Loucy (cell line): Measurements from ENCODE around the gene IKBKG.

Source experiments
- H2AFZ ChIP-seq: fragments of 200-600 bp; sonication (generic); 2 replicates; pipeline ENCODE4 v1.6.0; 2016; ENCODE audit warnings: antibody characterized with exemption, mild to moderate bottlenecking, low read length, moderate library complexity
- H3F3A ChIP-seq: fragments of 200-600 bp; 2 replicates; pipeline ENCODE4 v1.6.0; 2016; ENCODE audit warnings: antibody characterized with exemption, low read depth, mild to moderate bottlenecking
- H3K27me3 ChIP-seq: fragments of 200-600 bp; sonication (generic); 2 replicates; pipeline ENCODE4 v1.6.1; 2014; ENCODE audit warnings: low read length, mild to moderate bottlenecking; ENCODE audit not compliant: insufficient read depth, poor library complexity, severe bottlenecking
- H3K36me3 ChIP-seq: fragments of 200-600 bp; sonication (generic); 2 replicates; pipeline ENCODE4 v1.6.1; 2016; ENCODE audit warnings: low read length; ENCODE audit not compliant: insufficient read depth
- H3K4me1 ChIP-seq: fragments of 200-600 bp; sonication (generic); 2 replicates; pipeline ENCODE4 v1.5.1; 2014; ENCODE audit warnings: low read length, mild to moderate bottlenecking; ENCODE audit not compliant: insufficient read depth, poor library complexity, severe bottlenecking
- H3K4me2 ChIP-seq: fragments of 200-600 bp; sonication (generic); 2 replicates; pipeline ENCODE4 v1.6.0; 2014; ENCODE audit warnings: antibody characterized with exemption, low read length, low read depth, mild to moderate bottlenecking; ENCODE audit not compliant: poor library complexity, severe bottlenecking
- H3K4me3 ChIP-seq: fragments of 200-600 bp; sonication (generic); 2 replicates; pipeline ENCODE4 v1.5.1; 2014; ENCODE audit warnings: low read length, mild to moderate bottlenecking, mixed read lengths; ENCODE audit not compliant: poor library complexity, severe bottlenecking
- H3K79me2 ChIP-seq: fragments of 200-600 bp; sonication (generic); 2 replicates; pipeline ENCODE4 v1.6.1; 2014; ENCODE audit warnings: low read length; ENCODE audit not compliant: insufficient read depth
- H3K9ac ChIP-seq: fragments of 200-600 bp; sonication (generic); 2 replicates; pipeline ENCODE4 v1.6.0; 2014; ENCODE audit warnings: mild to moderate bottlenecking, low read depth, low read length, moderate library complexity; ENCODE audit not compliant: poor library complexity, severe bottlenecking
- H3K9me2 ChIP-seq: fragments of 200-600 bp; sonication (generic); replicated peaks from 2 replicates; pipeline ENCODE4 v1.6.1; 2016; ENCODE audit warnings: low read depth, low read length, mixed read lengths
- H3K9me3 ChIP-seq: fragments of 200-600 bp; sonication (generic); 2 replicates; pipeline ENCODE4 v1.6.1; 2014; ENCODE audit warnings: mild to moderate bottlenecking, antibody characterized with exemption, low read length, low read depth; ENCODE audit not compliant: insufficient read depth
- H4K20me1 ChIP-seq: fragments of 200-600 bp; sonication (generic); 2 replicates; pipeline ENCODE4 v1.6.0; 2014; ENCODE audit warnings: antibody characterized with exemption, low read length, mild to moderate bottlenecking; ENCODE audit not compliant: insufficient read depth, poor library complexity, severe bottlenecking
- EZH2phosphoT487 ChIP-seq: fragments of 200-600 bp; IDR thresholded peaks from 2 replicates; pipeline ENCODE4 v1.6.1; 2018; ENCODE audit warnings: antibody characterized with exemption, mild to moderate bottlenecking, moderate library complexity, borderline replicate concordance
- TF ChIP-seq, protein P1 (sequence below): fragments of 200-600 bp; sonication (generic); conservative IDR thresholded peaks from 2 replicates; pipeline ENCODE4 v1.5.1; 2014; ENCODE audit warnings: mild to moderate bottlenecking, antibody characterized with exemption, low read length

Gene IKBKG

GRCh38 chrX:154595559-154596249 lies 48.3 kb downstream of the IKBKG start:
- H2AFZ ChIP-seq: no peak overlapping the region
- no peak overlapping the region for H3K4me2 ChIP-seq
- H3K9ac ChIP-seq: no peak overlapping the region
- H4K20me1 ChIP-seq: no peaks in the 10 kb centered on the region
- TF ChIP-seq, protein P1, sequence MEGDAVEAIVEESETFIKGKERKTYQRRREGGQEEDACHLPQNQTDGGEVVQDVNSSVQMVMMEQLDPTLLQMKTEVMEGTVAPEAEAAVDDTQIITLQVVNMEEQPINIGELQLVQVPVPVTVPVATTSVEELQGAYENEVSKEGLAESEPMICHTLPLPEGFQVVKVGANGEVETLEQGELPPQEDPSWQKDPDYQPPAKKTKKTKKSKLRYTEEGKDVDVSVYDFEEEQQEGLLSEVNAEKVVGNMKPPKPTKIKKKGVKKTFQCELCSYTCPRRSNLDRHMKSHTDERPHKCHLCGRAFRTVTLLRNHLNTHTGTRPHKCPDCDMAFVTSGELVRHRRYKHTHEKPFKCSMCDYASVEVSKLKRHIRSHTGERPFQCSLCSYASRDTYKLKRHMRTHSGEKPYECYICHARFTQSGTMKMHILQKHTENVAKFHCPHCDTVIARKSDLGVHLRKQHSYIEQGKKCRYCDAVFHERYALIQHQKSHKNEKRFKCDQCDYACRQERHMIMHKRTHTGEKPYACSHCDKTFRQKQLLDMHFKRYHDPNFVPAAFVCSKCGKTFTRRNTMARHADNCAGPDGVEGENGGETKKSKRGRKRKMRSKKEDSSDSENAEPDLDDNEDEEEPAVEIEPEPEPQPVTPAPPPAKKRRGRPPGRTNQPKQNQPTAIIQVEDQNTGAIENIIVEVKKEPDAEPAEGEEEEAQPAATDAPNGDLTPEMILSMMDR: no peak
- TF ChIP-seq EZH2phosphoT487: no peak
- no peaks in the 10 kb centered on the region for H3K9me2 ChIP-seq
- H3K4me1 ChIP-seq: no peaks in the 10 kb centered on the region
- no peaks in the 10 kb centered on the region for H3K9me3 ChIP-seq
- H3F3A ChIP-seq: no peaks in the 10 kb centered on the region
- no peak overlapping the region for H3K4me3 ChIP-seq
- H3K36me3 ChIP-seq: no peaks in the 10 kb centered on the region
- no peaks in the 10 kb centered on the region for H3K79me2 ChIP-seq
- H3K27me3 ChIP-seq: no peaks in the 10 kb centered on the region

- Histone ChIP-seq H3K4me2 (no peak overlapping the region), H3F3A (no peaks in the 10 kb centered on the region), H3K9me2 (no peaks in the 10 kb centered on the region), H3K36me3 (no peaks in the 10 kb centered on the region), H3K9ac (no peak overlapping the region), H3K4me3 (no peak overlapping the region), H2AFZ (no peak overlapping the region), H3K79me2 (no peaks in the 10 kb centered on the region), H3K27me3 (no peaks in the 10 kb centered on the region), H3K9me3 (no peaks in the 10 kb centered on the region), H4K20me1 (no peaks in the 10 kb centered on the region), H3K4me1 (no peaks in the 10 kb centered on the region)
- no peak for TF ChIP-seq EZH2phosphoT487
- TF ChIP-seq, protein P1: no peak
Observed at GRCh38 chrX:154596290-154596929, 49.0 kb downstream of the IKBKG start.

GRCh38 chrX:154597221-154597620 lies 49.8 kb downstream of the IKBKG start:
- Histone ChIP-seq H3K4me3 (no peak overlapping the region), H3K9me2 (no peaks in the 10 kb centered on the region), H2AFZ (no peak overlapping the region), H3K9me3 (no peaks in the 10 kb centered on the region), H3K27me3 (no peaks in the 10 kb centered on the region), H3K9ac (no peak overlapping the region), H3K4me2 (no peak overlapping the region), H3F3A (no peaks in the 10 kb centered on the region), H3K4me1 (no peaks in the 10 kb centered on the region), H4K20me1 (no peaks in the 10 kb centered on the region), H3K36me3 (no peaks in the 10 kb centered on the region), H3K79me2 (no peaks in the 10 kb centered on the region)
- TF ChIP-seq, protein P1: no peak
- TF ChIP-seq EZH2phosphoT487: no peak
